Type B pancreatic cell (in vitro differentiated cells): ENCODE measurements around the gene PXDC1. TPM values are rescaled to one million over a fixed set of nuclear protein-coding genes. Genes with fewer than 3 reads are reported as not detected.

ENCODE experiments used
- DNase-seq: peaks from one replicate; pipeline ENCODE4 v3.0.0; 2021; ENCODE audit warnings: mixed read lengths; ENCODE audit not compliant: unreplicated experiment; ENCODE audit errors: extremely low spot score
- H3K27ac Mint-ChIP-seq: 2 replicates; pipeline ENCODE4 v1.8.0; 2021; ENCODE audit warnings: mild to moderate bottlenecking, mixed read lengths
- H3K27me3 Mint-ChIP-seq: 2 replicates; pipeline ENCODE4 v1.8.0; 2021; ENCODE audit warnings: mixed read lengths
- H3K36me3 Mint-ChIP-seq: 2 replicates; pipeline ENCODE4 v1.8.0; 2021; ENCODE audit warnings: mixed read lengths
- H3K4me1 Mint-ChIP-seq: one replicate; pipeline ENCODE4 v1.8.0; 2021; ENCODE audit warnings: mixed read lengths; ENCODE audit not compliant: unreplicated experiment
- H3K4me3 Mint-ChIP-seq: 2 replicates; pipeline ENCODE4 v1.8.0; 2021; ENCODE audit warnings: mild to moderate bottlenecking, mixed read lengths
- H3K9me3 Mint-ChIP-seq: 2 replicates; pipeline ENCODE4 v1.8.0; 2021; ENCODE audit warnings: mixed read lengths
- total RNA-seq: library from RNA; stranded (reverse); gene quantifications from 2 replicates; pipeline ENCODE4 v1.2.1, GENCODE V29; 2021; ENCODE audit warnings: low replicate concordance
- TF ChIP-seq, protein P1 (sequence below): fragments of 200-600 bp; sonication (generic); conservative IDR thresholded peaks from 2 replicates; pipeline ENCODE4 v1.5.0; 2021; ENCODE audit warnings: antibody characterized with exemption, mild to moderate bottlenecking

Gene PXDC1
- total RNA-seq, 1 donor from 2014 or later: 23.6 TPM

DNA sequence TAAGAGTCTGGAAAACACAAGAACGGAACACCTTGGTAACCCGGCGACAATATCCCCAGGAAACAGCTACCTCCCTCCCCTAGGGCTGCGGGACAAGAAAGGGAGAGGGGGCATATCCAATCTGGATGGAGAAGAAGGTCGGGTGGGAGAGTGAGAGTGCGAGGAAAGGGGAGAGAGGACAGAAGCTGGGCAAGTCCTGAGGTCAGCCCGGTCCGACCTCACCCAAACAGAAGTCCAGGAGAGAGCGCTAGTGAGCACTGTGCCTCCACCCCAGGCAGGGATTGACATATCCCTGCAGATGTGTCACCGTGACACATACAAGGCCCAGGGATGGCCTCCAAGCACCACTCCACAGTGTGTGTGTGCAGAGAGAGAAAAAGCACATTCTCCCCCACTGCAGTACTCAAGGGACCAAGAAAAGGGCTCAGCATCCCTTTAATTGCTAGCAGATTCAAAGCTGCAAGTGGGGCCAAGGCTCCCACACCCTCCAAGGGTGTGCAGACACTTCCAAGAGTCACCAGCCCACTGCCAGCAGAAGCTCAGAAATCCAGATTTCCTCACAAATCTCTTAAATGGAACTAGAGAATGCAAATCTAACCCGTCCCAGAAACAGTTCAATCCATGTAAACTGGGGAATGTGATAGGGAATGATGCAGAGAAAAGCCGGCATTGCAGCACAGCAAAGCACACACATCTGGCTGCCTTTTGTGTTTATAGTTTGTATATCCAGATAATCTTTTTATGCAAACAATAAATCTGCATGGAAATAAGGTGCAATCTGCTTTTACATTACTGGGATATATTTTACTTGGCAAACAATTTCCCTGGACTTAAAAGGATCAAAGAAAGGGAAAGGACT, 3.1 kb downstream of the PXDC1 start:
- Mint-ChIP-seq H3K4me3 (peak overlapping the region; percentile 88), H3K36me3 (peaks cover 18% of the 10 kb centered on the region), H3K4me1 (peaks cover 48% of the 10 kb centered on the region), H3K27ac (peak overlapping the region; percentile 98), H3K27me3 (peaks cover 8% of the 10 kb centered on the region), H3K9me3 (no peaks in the 10 kb centered on the region)
- no peak for DNase-seq
- TF ChIP-seq, protein P1, sequence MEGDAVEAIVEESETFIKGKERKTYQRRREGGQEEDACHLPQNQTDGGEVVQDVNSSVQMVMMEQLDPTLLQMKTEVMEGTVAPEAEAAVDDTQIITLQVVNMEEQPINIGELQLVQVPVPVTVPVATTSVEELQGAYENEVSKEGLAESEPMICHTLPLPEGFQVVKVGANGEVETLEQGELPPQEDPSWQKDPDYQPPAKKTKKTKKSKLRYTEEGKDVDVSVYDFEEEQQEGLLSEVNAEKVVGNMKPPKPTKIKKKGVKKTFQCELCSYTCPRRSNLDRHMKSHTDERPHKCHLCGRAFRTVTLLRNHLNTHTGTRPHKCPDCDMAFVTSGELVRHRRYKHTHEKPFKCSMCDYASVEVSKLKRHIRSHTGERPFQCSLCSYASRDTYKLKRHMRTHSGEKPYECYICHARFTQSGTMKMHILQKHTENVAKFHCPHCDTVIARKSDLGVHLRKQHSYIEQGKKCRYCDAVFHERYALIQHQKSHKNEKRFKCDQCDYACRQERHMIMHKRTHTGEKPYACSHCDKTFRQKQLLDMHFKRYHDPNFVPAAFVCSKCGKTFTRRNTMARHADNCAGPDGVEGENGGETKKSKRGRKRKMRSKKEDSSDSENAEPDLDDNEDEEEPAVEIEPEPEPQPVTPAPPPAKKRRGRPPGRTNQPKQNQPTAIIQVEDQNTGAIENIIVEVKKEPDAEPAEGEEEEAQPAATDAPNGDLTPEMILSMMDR: peak; percentile 76

DNA sequence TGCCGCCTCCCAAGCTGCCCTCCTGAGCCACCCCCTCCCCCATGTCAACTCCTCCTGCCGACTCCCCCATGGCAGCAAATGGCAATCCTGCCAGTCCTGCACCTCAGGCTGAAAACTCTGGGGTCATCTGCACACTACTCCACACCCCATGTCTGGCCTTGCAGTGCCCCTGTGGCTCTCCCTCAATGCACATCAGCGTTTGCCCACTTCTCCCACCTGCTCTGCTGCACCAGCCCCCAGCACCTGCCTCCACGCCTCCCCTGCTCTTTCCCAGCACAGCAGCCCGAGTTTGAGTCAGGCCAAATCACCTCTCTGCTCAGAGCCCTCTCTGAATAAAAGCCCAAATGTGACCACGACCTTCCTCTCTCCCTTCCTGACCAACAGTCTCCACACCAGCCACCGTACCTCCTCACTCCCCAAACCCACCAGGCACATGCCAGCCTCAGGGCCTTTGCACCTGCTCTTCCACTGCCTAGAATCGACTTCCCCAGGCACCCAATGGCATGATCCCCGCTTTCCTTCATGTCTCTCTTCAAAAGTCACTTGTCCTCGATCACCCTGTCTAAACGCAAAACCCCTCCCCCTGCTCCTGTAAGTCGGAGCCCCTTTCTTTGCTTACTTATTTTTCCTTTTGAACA, 4.3 kb downstream of the PXDC1 start:
- H3K9me3 Mint-ChIP-seq: no peaks in the 10 kb centered on the region
- no peak for DNase-seq
- TF ChIP-seq, protein P1: no peak
- peaks cover 18% of the 10 kb centered on the region for H3K36me3 Mint-ChIP-seq
- peaks cover 4% of the 10 kb centered on the region for H3K27me3 Mint-ChIP-seq
- peaks cover 51% of the 10 kb centered on the region for H3K4me1 Mint-ChIP-seq
- peak overlapping the region; percentile 35 for H3K27ac Mint-ChIP-seq
- H3K4me3 Mint-ChIP-seq: no peak overlapping the region

DNA sequence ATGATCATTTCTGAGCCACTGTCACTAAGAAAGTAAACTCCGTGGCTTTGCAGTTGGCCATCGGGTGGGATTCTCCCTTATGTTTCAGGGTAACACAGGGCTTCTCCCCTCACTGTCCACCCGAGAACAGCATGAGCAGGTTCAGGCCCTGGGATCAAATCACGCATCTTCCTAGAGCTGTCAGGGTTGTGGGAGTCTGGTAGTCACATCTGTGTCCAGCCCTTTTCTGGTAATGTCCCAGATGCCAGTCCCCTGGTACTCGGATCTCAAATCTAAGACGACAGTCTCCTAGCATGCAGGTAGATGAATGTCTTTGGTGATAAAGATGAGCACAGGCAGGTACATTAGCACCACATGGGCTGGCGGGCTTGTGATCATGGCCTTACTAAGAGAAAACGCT, 4.8 kb downstream of the PXDC1 start:
- Mint-ChIP-seq H3K36me3 (peaks cover 18% of the 10 kb centered on the region), H3K4me1 (peaks cover 56% of the 10 kb centered on the region), H3K4me3 (no peak overlapping the region), H3K27ac (peak overlapping the region; percentile 35), H3K9me3 (no peaks in the 10 kb centered on the region), H3K27me3 (peaks cover 4% of the 10 kb centered on the region)
- TF ChIP-seq, protein P1: no peak
- no peak for DNase-seq

DNA sequence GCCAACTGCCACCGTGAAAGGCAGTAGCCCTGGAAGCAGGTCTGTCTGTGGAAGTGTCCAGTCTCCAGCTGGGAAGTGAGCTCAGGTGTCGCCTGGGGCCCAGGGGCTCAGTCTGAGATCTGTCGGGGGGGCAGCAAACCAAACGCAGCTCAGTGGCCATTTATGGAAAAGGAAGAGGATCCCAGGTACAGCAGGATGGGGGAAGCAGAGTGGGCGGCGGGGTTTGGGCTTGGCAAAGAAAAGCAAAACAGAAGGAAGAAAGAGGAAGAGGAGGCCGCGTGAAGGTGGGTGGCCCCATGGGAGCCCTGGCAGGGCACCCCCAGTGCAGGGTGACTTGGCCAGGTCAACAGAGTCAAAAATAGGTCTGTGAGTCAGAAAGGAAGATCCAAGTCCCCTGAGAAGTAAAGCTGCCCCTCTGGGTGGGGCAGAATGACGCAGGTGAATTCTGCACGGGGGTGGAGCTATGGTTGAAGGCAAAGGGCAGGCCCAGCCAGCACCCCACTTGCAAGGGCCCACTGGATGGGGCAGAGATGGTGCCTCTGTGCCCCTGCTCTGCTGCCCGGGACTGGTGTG, 5.3 kb downstream of the PXDC1 start:
- TF ChIP-seq, protein P1: no peak
- no peak overlapping the region for H3K4me3 Mint-ChIP-seq

DNA sequence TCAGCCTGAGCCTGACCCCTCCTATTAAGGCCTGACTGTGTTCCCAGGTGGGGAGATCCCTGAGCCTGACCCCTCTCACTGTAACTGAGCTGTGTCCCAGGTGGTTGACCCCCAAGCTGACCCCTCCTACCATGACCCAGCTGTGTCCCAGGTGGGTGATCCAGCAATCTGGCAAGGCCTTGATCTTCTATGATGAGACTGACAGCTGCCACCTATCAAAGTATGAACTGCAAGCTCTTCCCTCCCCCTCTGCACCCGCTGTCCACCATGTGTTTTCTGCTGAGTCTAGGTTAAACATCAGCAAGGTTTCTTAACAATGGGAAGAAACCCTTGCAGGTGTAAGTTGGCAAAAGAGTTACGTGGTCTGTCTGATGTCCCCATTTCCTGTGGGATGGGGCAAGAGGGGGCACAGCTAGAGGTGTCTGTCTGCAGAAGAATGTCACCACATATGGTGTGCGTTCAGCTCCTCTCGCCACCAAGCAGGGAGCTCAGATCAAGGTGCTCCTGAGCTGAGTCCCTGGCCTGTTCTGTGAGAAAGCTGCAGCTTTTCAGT, 5.9 kb downstream of the PXDC1 start:
- Mint-ChIP-seq H3K4me3 (no peak overlapping the region), H3K27me3 (peaks cover 4% of the 10 kb centered on the region), H3K36me3 (peaks cover 18% of the 10 kb centered on the region), H3K9me3 (no peaks in the 10 kb centered on the region), H3K27ac (peak overlapping the region; percentile 39), H3K4me1 (peaks cover 56% of the 10 kb centered on the region)
- no peak for DNase-seq
- TF ChIP-seq, protein P1: no peak

More for the DNA sequence above, 5.3 kb downstream of the PXDC1 start:
- Mint-ChIP-seq H3K9me3 (no peaks in the 10 kb centered on the region), H3K36me3 (peaks cover 18% of the 10 kb centered on the region), H3K27ac (peak overlapping the region; percentile 39), H3K4me1 (peaks cover 56% of the 10 kb centered on the region), H3K27me3 (peaks cover 4% of the 10 kb centered on the region)
- no peak for DNase-seq
